ENCODE measurements around the gene KCNH6. TPM values are rescaled to one million over a fixed set of nuclear protein-coding genes. Genes with fewer than 3 reads are reported as not detected.

Gene KCNH6
- total RNA-seq, 2 donors from 2014 or later = 0.78 TPM; not detected in 1

DNA sequence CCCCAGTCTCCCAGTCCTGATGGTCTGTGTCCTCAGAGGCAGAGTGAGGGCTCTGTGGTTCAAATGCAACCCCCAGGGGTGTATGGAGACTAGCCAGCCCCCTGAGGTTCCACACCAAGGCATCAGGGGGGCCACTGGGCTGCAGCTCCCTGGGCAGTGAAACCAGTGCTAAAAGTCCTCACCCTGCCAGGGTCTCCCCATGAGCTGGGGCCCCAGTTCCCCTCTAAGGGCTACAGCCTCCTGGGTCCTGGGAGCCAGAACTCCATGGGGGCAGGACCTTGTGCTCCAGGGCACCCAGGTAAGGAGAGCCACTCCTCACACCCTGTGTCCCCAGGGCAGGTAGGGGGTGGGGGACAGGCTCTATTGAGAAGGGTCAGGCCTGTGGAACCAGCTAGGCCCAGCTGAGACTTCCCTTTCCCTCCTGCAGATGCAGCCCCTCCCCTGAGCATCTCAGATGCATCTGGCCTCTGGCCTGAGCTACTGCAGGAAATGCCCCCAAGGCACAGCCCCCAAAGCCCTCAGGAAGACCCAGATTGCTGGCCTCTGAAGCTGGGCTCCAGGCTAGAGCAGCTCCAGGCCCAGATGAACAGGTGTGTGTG lies 20.8 kb downstream of the KCNH6 start:
- intact Hi-C loops (cut with DNase I) = loop anchor here (10.0 kb wide), 1 partner anchor 99 kb away; the partner anchor contains the start of gene CYB561
- H3K4me3 ChIP-seq = no peak overlapping the region
- no peak for TF ChIP-seq POLR2A (IDR thresholded peaks at IDR 0.05)
- TF ChIP-seq, protein P1, sequence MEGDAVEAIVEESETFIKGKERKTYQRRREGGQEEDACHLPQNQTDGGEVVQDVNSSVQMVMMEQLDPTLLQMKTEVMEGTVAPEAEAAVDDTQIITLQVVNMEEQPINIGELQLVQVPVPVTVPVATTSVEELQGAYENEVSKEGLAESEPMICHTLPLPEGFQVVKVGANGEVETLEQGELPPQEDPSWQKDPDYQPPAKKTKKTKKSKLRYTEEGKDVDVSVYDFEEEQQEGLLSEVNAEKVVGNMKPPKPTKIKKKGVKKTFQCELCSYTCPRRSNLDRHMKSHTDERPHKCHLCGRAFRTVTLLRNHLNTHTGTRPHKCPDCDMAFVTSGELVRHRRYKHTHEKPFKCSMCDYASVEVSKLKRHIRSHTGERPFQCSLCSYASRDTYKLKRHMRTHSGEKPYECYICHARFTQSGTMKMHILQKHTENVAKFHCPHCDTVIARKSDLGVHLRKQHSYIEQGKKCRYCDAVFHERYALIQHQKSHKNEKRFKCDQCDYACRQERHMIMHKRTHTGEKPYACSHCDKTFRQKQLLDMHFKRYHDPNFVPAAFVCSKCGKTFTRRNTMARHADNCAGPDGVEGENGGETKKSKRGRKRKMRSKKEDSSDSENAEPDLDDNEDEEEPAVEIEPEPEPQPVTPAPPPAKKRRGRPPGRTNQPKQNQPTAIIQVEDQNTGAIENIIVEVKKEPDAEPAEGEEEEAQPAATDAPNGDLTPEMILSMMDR (IDR thresholded peaks at IDR 0.05) = no peak
- no peaks in the 10 kb centered on the region for H3K36me3 ChIP-seq (replicated peaks in 1 of 2; ENCODE audit: insufficient read depth in 1 of 2, low read depth in 2 of 2)
- H3K27ac ChIP-seq = no peak overlapping the region
- H3K9me3 ChIP-seq = no peaks in the 10 kb centered on the region
- ATAC-seq (no peak), DNase-seq (no peak)
- H3K4me1 ChIP-seq = peaks cover 10% of the 10 kb centered on the region
- H3K27me3 ChIP-seq = no peaks in the 10 kb centered on the region

DNA sequence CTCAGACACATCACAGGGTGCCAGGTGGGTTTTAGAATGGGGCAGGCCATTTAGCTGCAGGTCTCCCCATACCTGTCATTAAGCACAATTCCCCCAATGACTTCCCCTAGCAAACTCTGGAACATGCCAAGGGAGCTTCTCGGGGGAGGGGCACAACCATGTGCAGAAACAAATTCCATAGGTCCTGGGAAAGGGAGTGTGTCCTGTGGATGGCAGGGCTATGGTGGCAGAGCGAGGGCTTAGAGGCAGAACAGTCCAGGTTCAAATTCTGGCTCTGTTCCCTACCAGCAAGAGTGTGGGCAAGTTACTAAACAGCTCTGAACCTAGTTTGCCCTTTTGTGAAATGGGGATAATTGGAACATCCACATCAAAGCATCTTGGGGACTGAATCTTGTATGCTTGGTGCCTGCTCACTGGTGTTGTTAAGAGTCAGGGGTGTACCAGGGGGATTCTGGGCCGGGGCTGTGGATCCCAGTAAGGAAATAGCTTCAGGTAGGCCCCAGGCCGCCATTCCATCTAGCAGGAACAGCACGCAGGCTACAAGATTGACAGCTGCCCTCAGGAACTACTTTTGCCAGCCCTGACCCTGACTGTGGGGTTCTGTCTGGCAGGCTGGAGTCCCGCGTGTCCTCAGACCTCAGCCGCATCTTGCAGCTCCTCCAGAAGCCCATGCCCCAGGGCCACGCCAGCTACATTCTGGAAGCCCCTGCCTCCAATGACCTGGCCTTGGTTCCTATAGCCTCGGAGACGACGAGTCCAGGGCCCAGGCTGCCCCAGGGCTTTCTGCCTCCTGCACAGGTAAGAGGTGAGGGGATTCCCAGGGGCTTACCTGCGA lies 21.5 kb downstream of the KCNH6 start:
- Histone ChIP-seq H3K27me3 (no peaks in the 10 kb centered on the region), H3K36me3 (replicated peaks in 1 of 2; ENCODE audit: insufficient read depth in 1 of 2, low read depth in 2 of 2) (no peaks in the 10 kb centered on the region), H3K27ac (no peak overlapping the region), H3K4me1 (peaks cover 15% of the 10 kb centered on the region), H3K9me3 (no peaks in the 10 kb centered on the region), H3K4me3 (no peak overlapping the region)
- no peak for ATAC-seq
- TF ChIP-seq POLR2A (IDR thresholded peaks at IDR 0.05) = no peak
- TF ChIP-seq, protein P1 (IDR thresholded peaks at IDR 0.05) = no peak
- WGBS, 2 donors = 84 to 86% methylated on average over 4 to 13 of the region's 13 CpGs
- intact Hi-C loops (cut with DNase I) = loop anchor here (10.0 kb wide), 1 partner anchor 100 kb away; the partner anchor contains the start of gene CYB561
- DNase-seq = no peak

DNA sequence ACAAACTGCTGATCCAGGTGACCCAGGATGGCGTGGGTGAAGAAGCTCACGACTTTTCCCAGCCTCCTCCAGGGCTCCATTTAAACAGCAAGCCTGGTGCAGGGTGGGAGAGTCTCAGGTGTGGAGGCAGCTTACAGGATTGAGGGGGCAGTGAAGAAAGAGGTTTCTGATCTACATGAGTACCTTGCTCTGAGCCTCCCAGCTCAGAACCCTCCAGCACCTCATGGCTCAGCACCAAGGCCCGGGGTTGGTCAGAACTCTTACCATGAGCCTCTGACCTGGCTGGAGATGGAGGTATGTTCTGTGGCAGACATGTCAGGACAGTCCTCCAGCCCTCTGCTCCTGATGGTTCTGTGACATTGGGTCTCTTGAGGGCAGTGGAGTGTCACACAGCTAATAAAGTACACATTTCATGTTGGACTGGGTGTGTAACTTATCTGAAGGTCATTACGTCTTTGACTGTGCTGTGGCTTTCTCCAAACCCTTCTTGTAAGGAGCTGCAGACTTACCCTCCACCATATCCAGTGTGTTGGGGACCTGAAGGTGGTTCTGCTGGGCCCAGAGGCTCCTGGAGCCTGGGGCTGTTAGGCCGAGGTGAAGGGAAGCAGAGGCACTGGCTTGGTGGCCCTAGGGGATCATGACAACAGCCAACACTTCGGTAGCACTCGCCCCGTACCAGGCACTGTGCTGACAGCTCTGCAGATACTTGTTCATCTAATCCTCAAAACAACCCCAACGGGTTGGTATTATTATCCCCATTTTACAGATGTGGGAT lies 23.3 kb downstream of the KCNH6 start:
- intact Hi-C loops (cut with DNase I) = loop anchor here (10.0 kb wide), 1 partner anchor 102 kb away; the partner anchor contains the start of gene CYB561
- H3K4me3 ChIP-seq = no peak overlapping the region
- H3K36me3 ChIP-seq (replicated peaks in 1 of 2; ENCODE audit: insufficient read depth in 1 of 2, low read depth in 2 of 2) = no peaks in the 10 kb centered on the region
- H3K27me3 ChIP-seq = no peaks in the 10 kb centered on the region
- peaks cover 16% of the 10 kb centered on the region for H3K4me1 ChIP-seq
- TF ChIP-seq, protein P1 (IDR thresholded peaks at IDR 0.05) = no peak
- TF ChIP-seq POLR2A (IDR thresholded peaks at IDR 0.05) = no peak
- no peak for DNase-seq
- WGBS, 2 donors = 74 to 86% methylated on average over 7 to 9 of the region's 9 CpGs
- no peak overlapping the region for H3K27ac ChIP-seq
- H3K9me3 ChIP-seq = no peaks in the 10 kb centered on the region
- no peak for ATAC-seq

DNA sequence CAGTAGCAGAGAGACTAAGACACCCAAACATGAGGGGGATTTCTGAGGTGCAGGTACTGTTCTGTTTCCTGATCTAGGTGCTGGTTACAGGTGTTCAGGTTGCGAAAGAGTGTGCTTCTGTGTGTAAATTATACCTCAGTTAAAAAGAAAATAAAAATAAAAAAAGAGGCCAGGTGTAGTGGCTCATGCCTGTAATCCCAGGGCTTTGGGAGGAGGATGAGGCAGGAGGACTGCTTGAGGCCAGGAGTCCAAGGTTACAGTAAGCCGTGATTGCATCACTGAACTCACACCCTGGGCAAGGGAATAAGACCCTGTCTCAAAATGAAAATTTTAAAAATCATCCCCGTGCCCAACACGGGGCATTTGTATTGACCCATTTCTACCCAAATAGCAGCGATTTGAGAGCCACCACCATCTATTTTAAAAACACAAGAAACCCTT lies 23.9 kb downstream of the KCNH6 start:
- Histone ChIP-seq H3K9me3 (no peaks in the 10 kb centered on the region), H3K4me1 (peaks cover 18% of the 10 kb centered on the region), H3K27ac (no peak overlapping the region), H3K27me3 (no peaks in the 10 kb centered on the region), H3K4me3 (no peak overlapping the region), H3K36me3 (replicated peaks in 1 of 2; ENCODE audit: insufficient read depth in 1 of 2, low read depth in 2 of 2) (no peaks in the 10 kb centered on the region)
- ATAC-seq (no peak), DNase-seq (no peak)
- WGBS, 2 donors = 65% methylated on average over 5 of the region's 5 CpGs
- intact Hi-C loops (cut with DNase I) = loop anchor here (10.0 kb wide), 1 partner anchor 102 kb away; the partner anchor contains the start of gene CYB561
- no peak for TF ChIP-seq POLR2A (IDR thresholded peaks at IDR 0.05)
- TF ChIP-seq, protein P1 (IDR thresholded peaks at IDR 0.05) = no peak

Measured in body of pancreas (tissue), 4 donors.